HG03442 (cell line): ENCODE measurements around the gene BRK1.
"Not testable (repeated sequence)": the region's sequence is repeated elsewhere in the genome, so short reads cannot be mapped to it uniquely, and the experiment has no call there.

Source experiments
- ATAC-seq: cut with Tn5 transposase; IDR thresholded peaks from one replicate; pipeline ENCODE4 v1.9.1; 2021; ENCODE audit warnings: mild to moderate bottlenecking, moderate library complexity; ENCODE audit not compliant: unreplicated experiment

Gene BRK1

DNA sequence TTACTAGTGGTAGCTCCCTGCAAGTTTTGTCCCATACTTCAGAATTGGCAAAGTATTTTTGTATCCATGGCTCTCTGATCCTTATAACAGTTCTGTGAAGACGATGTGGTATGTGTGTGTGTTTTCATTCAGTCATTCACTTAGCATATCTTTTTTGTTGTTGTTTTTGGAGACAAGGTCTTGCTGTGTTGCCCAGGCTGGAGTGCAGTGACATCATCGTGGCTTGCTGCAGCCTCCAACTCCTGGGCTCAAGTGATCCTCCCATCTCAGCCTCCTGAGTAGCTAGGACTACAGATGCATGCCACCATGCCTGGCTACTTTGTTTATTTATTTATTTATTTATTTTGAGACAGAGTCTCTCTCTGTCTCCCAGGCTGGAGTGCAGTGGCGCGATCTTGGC lies 60.7 kb downstream of the BRK1 start:
- ATAC-seq = not testable (repeated sequence)
